Esophagus (tissue), 2 donors: ENCODE measurements around the gene RALBP1. TPM values are rescaled to one million over a fixed set of nuclear protein-coding genes. Genes with fewer than 3 reads are reported as not detected.

Source experiments
- H3K27ac ChIP-seq, 2 donors: one replicate each; pipeline ENCODE4 v1.5.1; 2013; ENCODE audit warnings: low read depth in 2 of 2, mild to moderate bottlenecking in 2 of 2, inconsistent platforms in 1 of 2, low read length in 1 of 2, moderate library complexity in 1 of 2
- H3K27me3 ChIP-seq, 2 donors: one replicate each; pipeline ENCODE4 v1.6.1; 2013; ENCODE audit warnings: low read length in 2 of 2, control low read depth in 1 of 2, mild to moderate bottlenecking in 1 of 2; ENCODE audit not compliant: insufficient read depth in 2 of 2, control insufficient read depth in 1 of 2
- H3K36me3 ChIP-seq, 2 donors: one replicate each; pipeline ENCODE4 v1.6.1; 2013; ENCODE audit warnings: low read length in 1 of 2; ENCODE audit not compliant: control insufficient read depth in 2 of 2, insufficient read depth in 2 of 2
- H3K4me1 ChIP-seq, 2 donors: one replicate each; pipeline ENCODE4 v1.6.1; 2013; ENCODE audit warnings: low read length in 1 of 2; ENCODE audit not compliant: control insufficient read depth in 2 of 2, insufficient read depth in 2 of 2
- H3K4me3 ChIP-seq, 2 donors: one replicate each; pipeline ENCODE4 v1.5.1; 2013; ENCODE audit warnings: low read length in 2 of 2, mild to moderate bottlenecking in 2 of 2, low read depth in 1 of 2, moderate library complexity in 1 of 2
- H3K9me3 ChIP-seq, 2 donors: one replicate each; pipeline ENCODE4 v1.6.1; 2013; ENCODE audit warnings: mild to moderate bottlenecking in 2 of 2, low read depth in 1 of 2, low read length in 1 of 2, moderate library complexity in 1 of 2; ENCODE audit not compliant: control insufficient read depth in 2 of 2, insufficient read depth in 1 of 2
- WGBS, 2 donors: extraction: QIAGEN DNeasy Blood & Tissue Kit; methylation state at CpG; one replicate each; pipeline ENCODE4 v1.1.7; 2013; 5-methylcytosine and 5-hydroxymethylcytosine counted together
- polyA plus RNA-seq, 2 donors: library from polyadenylated mRNA; stranded (reverse); fragments of 200-250 nt; gene quantifications; one replicate each; pipeline ENCODE4 v1.2.3, GENCODE V29; 2013
- donor health status: healthy with polysubstance abuse.
- donor health status: Bipolar disorder and iron deficiency.

RALBP1 gene
- polyA plus RNA-seq, 2 donors, result 23.7 to 38.6 TPM

- 86 to 90% methylated on average over 19 of the region's 24 CpGs for WGBS, 2 donors
These were observed 61.2 kb downstream of the RALBP1 start for GRCh38 chr18:9536354-9537152.

GRCh38 chr18:9537677-9538076 lies 62.4 kb downstream of the RALBP1 start:
- Histone ChIP-seq H3K4me1 (peaks cover 0 to 3% of the 10 kb centered on the region in 2 donors), H3K27ac (no peak overlapping the region), H3K4me3 (no peak overlapping the region), H3K9me3 (peaks cover 0 to 2% of the 10 kb centered on the region in 2 donors), H3K27me3 (no peaks in the 10 kb centered on the region), H3K36me3 (peaks cover 16 to 30% of the 10 kb centered on the region in 2 donors)
- WGBS, 2 donors, result 73 to 82% methylated on average over 6 of the region's 6 CpGs

More at GRCh38 chr18:9536354-9537152, 61.2 kb downstream of the RALBP1 start:
- H3K27ac ChIP-seq, result no peak overlapping the region
- no peak overlapping the region for H3K4me3 ChIP-seq
- peaks cover 16 to 33% of the 10 kb centered on the region in 2 donors for H3K36me3 ChIP-seq
- H3K27me3 ChIP-seq, result no peaks in the 10 kb centered on the region
- peaks cover 0 to under 1% of the 10 kb centered on the region in 2 donors for H3K9me3 ChIP-seq
- H3K4me1 ChIP-seq, result peaks cover 0 to 3% of the 10 kb centered on the region in 2 donors

- 54 to 75% methylated on average over 6 of the region's 6 CpGs for WGBS, 2 donors
- peaks cover 0 to 3% of the 10 kb centered on the region in 2 donors for H3K4me1 ChIP-seq
- H3K27ac ChIP-seq, result no peak overlapping the region
- no peak overlapping the region for H3K4me3 ChIP-seq
- H3K36me3 ChIP-seq, result peaks cover 12 to 24% of the 10 kb centered on the region in 2 donors
- no peaks in the 10 kb centered on the region for H3K27me3 ChIP-seq
- peaks cover 0 to 2% of the 10 kb centered on the region in 2 donors for H3K9me3 ChIP-seq
These were observed 64.0 kb downstream of the RALBP1 start for GRCh38 chr18:9539283-9539682.

GRCh38 chr18:9539938-9540337 lies 64.6 kb downstream of the RALBP1 start:
- H3K4me3 ChIP-seq, result no peak overlapping the region
- peaks cover 0 to 3% of the 10 kb centered on the region in 2 donors for H3K4me1 ChIP-seq
- WGBS, 2 donors, result 88 to 91% methylated on average over 8 of the region's 8 CpGs
- peaks cover 0 to 2% of the 10 kb centered on the region in 2 donors for H3K9me3 ChIP-seq
- no peak overlapping the region for H3K27ac ChIP-seq
- no peaks in the 10 kb centered on the region for H3K27me3 ChIP-seq
- H3K36me3 ChIP-seq, result peaks cover 5 to 23% of the 10 kb centered on the region in 2 donors

- no peak overlapping the region for H3K27ac ChIP-seq
- H3K4me1 ChIP-seq, result peaks cover 0 to 3% of the 10 kb centered on the region in 2 donors
- H3K27me3 ChIP-seq, result no peaks in the 10 kb centered on the region
- peaks cover 0 to 2% of the 10 kb centered on the region in 2 donors for H3K9me3 ChIP-seq
- no peak overlapping the region for H3K4me3 ChIP-seq
- WGBS, 2 donors, result 81 to 83% methylated on average over 4 of the region's 4 CpGs
- H3K36me3 ChIP-seq, result peaks cover 12 to 24% of the 10 kb centered on the region in 2 donors
These were observed 67.6 kb downstream of the RALBP1 start for GRCh38 chr18:9542924-9543323.

- peaks cover 12 to 33% of the 10 kb centered on the region in 2 donors for H3K36me3 ChIP-seq
These were observed 69.7 kb downstream of the RALBP1 start for GRCh38 chr18:9545029-9545428.

GRCh38 chr18:9546468-9546867 lies 71.2 kb downstream of the RALBP1 start:
- Histone ChIP-seq H3K36me3 (peaks cover 12 to 38% of the 10 kb centered on the region in 2 donors), H3K4me3 (no peak overlapping the region), H3K9me3 (peaks cover 0 to 2% of the 10 kb centered on the region in 2 donors), H3K27ac (no peak overlapping the region), H3K27me3 (no peaks in the 10 kb centered on the region), H3K4me1 (no peaks in the 10 kb centered on the region)
- WGBS, 2 donors, result 77 to 81% methylated on average over 6 of the region's 6 CpGs

More at GRCh38 chr18:9545029-9545428, 69.7 kb downstream of the RALBP1 start:
- no peaks in the 10 kb centered on the region for H3K4me1 ChIP-seq
- no peak overlapping the region for H3K27ac ChIP-seq
- peaks cover 0 to 2% of the 10 kb centered on the region in 2 donors for H3K9me3 ChIP-seq
- H3K27me3 ChIP-seq, result no peaks in the 10 kb centered on the region
- WGBS, 2 donors, result 80 to 81% methylated on average over 5 of the region's 5 CpGs
- H3K4me3 ChIP-seq, result no peak overlapping the region

- Histone ChIP-seq H3K27me3 (no peaks in the 10 kb centered on the region), H3K4me3 (no peak overlapping the region), H3K27ac (no peak overlapping the region), H3K9me3 (no peaks in the 10 kb centered on the region), H3K4me1 (no peaks in the 10 kb centered on the region), H3K36me3 (peaks cover 16 to 44% of the 10 kb centered on the region in 2 donors)
- 73 to 77% methylated on average over 7 of the region's 7 CpGs for WGBS, 2 donors
These were observed 72.5 kb downstream of the RALBP1 start for GRCh38 chr18:9547782-9548181.

GRCh38 chr18:9549405-9549804 lies 74.1 kb downstream of the RALBP1 start:
- Histone ChIP-seq H3K27me3 (no peaks in the 10 kb centered on the region), H3K9me3 (no peaks in the 10 kb centered on the region), H3K4me1 (no peaks in the 10 kb centered on the region), H3K4me3 (no peak overlapping the region), H3K36me3 (peaks cover 20 to 45% of the 10 kb centered on the region in 2 donors), H3K27ac (no peak overlapping the region)
- WGBS, 2 donors, result 87% methylated on average over 7 of the region's 7 CpGs
